Heart right ventricle (tissue), 16 donors: ENCODE data around the gene PSAP. TPM values are rescaled to one million over a fixed set of nuclear protein-coding genes. Genes with fewer than 3 reads are reported as not detected.

Experiments
- ATAC-seq, 8 donors: fragments of 200-7000 bp; cut with Tn5 transposase; one replicate each; pipeline ENCODE4 v1.9.1; 2020; ENCODE audit warnings: mild to moderate bottlenecking in 8 of 8, moderate library complexity in 8 of 8, moderate number of reproducible peaks in 1 of 8
- DNase-seq, 2 donors: peaks; one replicate each; pipeline ENCODE4 v3.0.0-alpha.2; 2020
- H3K27ac ChIP-seq, 10 donors: fragments of 200-600 bp; sonication (generic) in 2 of 10; one replicate each; pipeline versions ENCODE4 v1.5.0 to v1.8.0; 2020 to 2022; ENCODE audit warnings: mild to moderate bottlenecking in 3 of 10
- H3K27me3 ChIP-seq, 7 donors: fragments of 200-600 bp; one replicate each; pipeline ENCODE4 v1.8.0; 2021 to 2022; ENCODE audit warnings: mild to moderate bottlenecking in 2 of 7
- H3K36me3 ChIP-seq, 9 donors: fragments of 200-600 bp; sonication (generic) in 1 of 9; one replicate each; pipeline versions ENCODE4 v1.5.0 to v1.8.0; 2020 to 2022; ENCODE audit warnings: mild to moderate bottlenecking in 2 of 9
- H3K4me1 ChIP-seq, 9 donors: fragments of 200-600 bp; sonication (generic) in 1 of 9; one replicate each; pipeline versions ENCODE4 v1.5.0 to v1.8.0; 2020 to 2022; ENCODE audit warnings: mild to moderate bottlenecking in 4 of 9
- H3K4me3 ChIP-seq, 10 donors: fragments of 200-600 bp; sonication (generic) in 2 of 10; one replicate each; pipeline versions ENCODE4 v1.5.0 to v1.8.0; 2020 to 2022; ENCODE audit warnings: mild to moderate bottlenecking in 7 of 10, moderate library complexity in 2 of 10
- H3K9me3 ChIP-seq, 11 donors: fragments of 200-600 bp in 10 of 11; sonication (generic) in 2 of 11; one replicate each; pipeline versions ENCODE4 v1.5.0 to v1.8.0; 2013 to 2022; ENCODE audit warnings: mild to moderate bottlenecking in 2 of 11, control low read depth in 1 of 11, moderate library complexity in 1 of 11
- WGBS, 2 donors: extraction: QIAGEN DNeasy Blood & Tissue Kit; methylation state at CpG; one replicate each; pipeline ENCODE4 v1.1.7; 2013; ENCODE audit warnings: inconsistent platforms in 1 of 2; 5-methylcytosine and 5-hydroxymethylcytosine counted together
- intact Hi-C, 10 donors: fragments of 100-400 bp; cut with DNase I; formaldehyde crosslinking; loops; one replicate each; pipeline versions ENCODE4 v1.11.1 to v1.14.2; 2022
- polyA plus RNA-seq, 2 donors: library from polyadenylated mRNA; stranded (reverse); fragments of 200-250 nt; gene quantifications; one replicate each; pipeline ENCODE4 v1.2.3, GENCODE V29; 2013
- total RNA-seq, 10 donors: library from RNA; stranded (reverse); fragmentation: NEBNext Ultra II Directional in 3 of 10; extraction: Animal tissue kit (Norgen Biotek cat#: 25700) in 3 of 10; gene quantifications; one replicate each; pipeline versions ENCODE4 v1.2.1 to v1.2.4, GENCODE V29; 2021 to 2023
- TF ChIP-seq, protein P1 (sequence below), 9 donors: fragments of 200-600 bp; sonication (generic) in 2 of 9; IDR thresholded peaks; one replicate each; pipeline versions ENCODE4 v1.5.0 to v1.8.0; 2021 to 2022; ENCODE audit warnings: antibody characterized with exemption in 9 of 9, mild to moderate bottlenecking in 5 of 9, moderate library complexity in 1 of 9
- donor health status: Arrhythmogenic right ventricular cardiomyopathy.
- donor health status: ischemic (EF 13 %, LVEDD 7.1; RV severe dilation, severe dysfunction).
- donor health status: healthy with polysubstance abuse.
- donor health status: DM: no; HTN: yes; CAD: no.
- donor health status: DM: no; HTN: no; CAD: no.
- donor health status: ischemic (EF 25% LVEDD 6.9; RV normal size, moderate dysfunction).
- donor health status: ischemic (EF 25% LVEDD 5.7; RV mildly dilated, moderate dysfunction).
- donor health status: healthy.
- donor health status: DM: yes; HTN: yes; CAD: no.
- donor health status: Ischemic cardiomyopathy.
- donor health status: ischemic (EF 35%, LVEDD 5.7; RV mildly dilated, moderate dysfunction).
- donor health status: nonischemic (EF 11% LVEDD 7.7; RV severe dilation, severe dysfunction).
- donor health status: DM: yes; HTN: yes; CAD: no.
- donor health status: PGD.
- donor health status: ischemic (EF 29% LVEDD 5.4; RV normal size, mild dysfunction).
- donor health status: nonischemic (EF 23%, LVEDD 6.1; RV moderate dilation, normal function).

Gene PSAP
- total and polyA plus RNA-seq, 12 donors = 443 to 2,078 (median 1,616) TPM

DNA sequence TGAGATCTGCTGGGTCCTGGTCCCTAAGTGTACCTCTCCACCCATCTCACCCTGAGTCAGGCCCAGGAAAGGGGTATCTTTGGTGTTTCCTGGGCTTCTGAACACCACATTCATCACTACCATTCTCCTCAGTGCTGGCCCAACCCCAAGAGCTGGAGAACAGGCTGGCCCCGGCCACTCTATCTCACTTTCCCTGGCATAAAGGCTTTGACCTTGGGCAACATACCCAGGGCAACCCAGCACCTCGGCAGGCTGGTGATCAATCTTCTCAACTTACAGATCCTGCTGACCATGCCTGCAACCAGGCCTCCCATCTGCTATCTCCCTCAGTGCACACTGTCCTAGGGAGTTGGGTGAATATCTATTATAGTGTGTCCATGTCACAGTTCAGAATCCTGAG is 79.8 kb downstream of the PSAP start:
- Histone ChIP-seq H3K4me1 (peaks cover 39 to 96% (median 87%) of the 10 kb centered on the region in 9 donors), H3K36me3 (peaks cover 0 to 19% (median 0%) of the 10 kb centered on the region in 9 donors), H3K27ac (peak overlapping the region; percentile 77 to 99 (median 98)), H3K27me3 (no peaks in the 10 kb centered on the region), H3K9me3 (no peaks in the 10 kb centered on the region), H3K4me3 (peak overlapping the region in 9 of 10 donors; percentile 64 to 96 (median 93))
- intact Hi-C loops = loop anchor here in 8 of 10 donors (5.0 to 10.0 kb wide), 4 partner anchors 44 to 59 kb away; partner anchors contain the start of gene C10orf105 (in 1 of the 8)
- WGBS, 2 donors = 22 to 27% methylated on average over 2 of the region's 2 CpGs
- DNase-seq (peak in 1 of 2 donors; percentile 40), ATAC-seq (peak in 3 of 8 donors; percentile 17 to 35 (median 20))
- TF ChIP-seq, protein P1, sequence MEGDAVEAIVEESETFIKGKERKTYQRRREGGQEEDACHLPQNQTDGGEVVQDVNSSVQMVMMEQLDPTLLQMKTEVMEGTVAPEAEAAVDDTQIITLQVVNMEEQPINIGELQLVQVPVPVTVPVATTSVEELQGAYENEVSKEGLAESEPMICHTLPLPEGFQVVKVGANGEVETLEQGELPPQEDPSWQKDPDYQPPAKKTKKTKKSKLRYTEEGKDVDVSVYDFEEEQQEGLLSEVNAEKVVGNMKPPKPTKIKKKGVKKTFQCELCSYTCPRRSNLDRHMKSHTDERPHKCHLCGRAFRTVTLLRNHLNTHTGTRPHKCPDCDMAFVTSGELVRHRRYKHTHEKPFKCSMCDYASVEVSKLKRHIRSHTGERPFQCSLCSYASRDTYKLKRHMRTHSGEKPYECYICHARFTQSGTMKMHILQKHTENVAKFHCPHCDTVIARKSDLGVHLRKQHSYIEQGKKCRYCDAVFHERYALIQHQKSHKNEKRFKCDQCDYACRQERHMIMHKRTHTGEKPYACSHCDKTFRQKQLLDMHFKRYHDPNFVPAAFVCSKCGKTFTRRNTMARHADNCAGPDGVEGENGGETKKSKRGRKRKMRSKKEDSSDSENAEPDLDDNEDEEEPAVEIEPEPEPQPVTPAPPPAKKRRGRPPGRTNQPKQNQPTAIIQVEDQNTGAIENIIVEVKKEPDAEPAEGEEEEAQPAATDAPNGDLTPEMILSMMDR (IDR thresholded peaks at IDR 0.05) = no peak

DNA sequence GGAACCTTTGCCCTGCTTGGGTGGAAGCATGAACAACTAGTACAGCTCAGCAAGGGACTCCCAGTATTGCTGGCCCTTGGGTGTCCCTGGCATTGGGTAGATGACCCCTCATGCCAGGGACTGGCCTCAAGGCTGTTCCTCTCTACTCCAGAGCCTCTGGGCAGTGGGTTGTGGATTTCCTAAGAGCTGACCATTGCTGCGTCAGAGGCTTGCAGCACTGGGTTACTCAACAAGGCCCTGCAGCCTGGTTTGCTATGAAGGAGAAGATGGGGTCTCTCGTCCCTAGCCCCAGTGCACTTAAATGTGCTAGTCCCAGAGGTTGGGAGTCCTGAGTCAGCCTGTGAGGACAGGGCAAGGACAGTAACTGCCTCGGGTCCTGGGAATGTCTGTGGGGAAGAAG is 80.3 kb downstream of the PSAP start:
- intact Hi-C loops = loop anchor here in 8 of 10 donors (5.0 to 10.0 kb wide), 4 partner anchors 43 to 58 kb away; partner anchors contain the start of gene C10orf105 (in 1 of the 8)

DNA sequence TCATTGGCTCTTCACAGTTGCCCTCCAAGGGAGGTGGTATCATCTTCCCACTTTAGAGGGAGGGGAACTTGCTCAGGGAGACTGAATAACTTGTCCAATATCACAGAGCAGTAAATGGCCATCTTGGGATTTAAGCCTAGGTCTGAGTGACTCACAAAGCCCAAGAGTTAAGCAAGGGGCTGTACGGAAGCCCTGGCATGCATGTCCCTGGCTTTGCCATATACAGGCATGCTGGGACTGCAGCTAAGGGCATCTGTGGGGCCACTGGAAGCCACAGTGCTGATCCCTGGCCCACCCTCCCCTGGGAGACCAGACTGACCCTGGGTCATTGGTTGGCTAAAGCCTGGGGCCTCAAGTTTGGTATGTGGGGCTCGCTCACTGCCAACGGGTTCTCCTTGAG is 80.8 kb downstream of the PSAP start:
- intact Hi-C loops = loop anchor here in 8 of 10 donors (5.0 to 10.0 kb wide), 4 partner anchors 43 to 58 kb away; partner anchors contain the start of gene C10orf105 (in 1 of the 8)
- H3K4me3 ChIP-seq = peak overlapping the region in 8 of 10 donors; percentile 64 to 96 (median 94)

More for the DNA sequence above, 80.3 kb downstream of the PSAP start:
- Histone ChIP-seq H3K4me3 (peak overlapping the region in 8 of 10 donors; percentile 64 to 96 (median 94)), H3K27me3 (no peaks in the 10 kb centered on the region), H3K9me3 (no peaks in the 10 kb centered on the region), H3K36me3 (peaks cover 0 to 23% (median 0%) of the 10 kb centered on the region in 9 donors), H3K27ac (peak overlapping the region; percentile 43 to 99 (median 98)), H3K4me1 (peaks cover 43 to 96% (median 91%) of the 10 kb centered on the region in 9 donors)
- WGBS, 2 donors = 52 to 65% methylated on average over 3 of the region's 3 CpGs
- TF ChIP-seq, protein P1 (IDR thresholded peaks at IDR 0.05) = no peak
- DNase-seq (no peak), ATAC-seq (no peak)

DNA sequence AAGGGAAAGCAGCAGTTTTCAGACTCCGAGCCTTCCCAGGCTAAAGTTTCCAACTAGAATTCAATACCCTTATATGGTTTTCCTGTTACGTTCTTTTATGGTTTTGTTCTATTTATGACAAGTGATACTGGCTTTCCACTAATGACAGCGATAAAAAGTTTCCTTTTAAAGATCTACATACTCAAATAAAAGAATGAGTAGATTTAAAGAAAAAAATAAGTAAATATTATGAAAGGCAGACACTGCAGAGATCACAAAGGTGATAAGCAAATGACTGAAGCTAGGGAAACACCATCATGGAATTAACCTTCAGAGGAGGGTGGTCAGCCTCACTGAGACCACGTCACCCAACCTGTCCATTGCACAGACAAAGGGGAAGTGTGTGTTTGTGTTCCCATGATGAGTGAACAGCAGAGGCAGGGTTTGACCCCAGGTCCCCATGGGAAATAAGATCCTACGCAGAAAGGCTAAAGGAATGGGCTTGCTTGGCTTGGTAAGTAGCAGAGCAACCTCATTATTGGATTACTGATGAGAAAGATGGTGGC is 81.7 kb downstream of the PSAP start:
- ATAC-seq = no peak
- TF ChIP-seq, protein P1 (IDR thresholded peaks at IDR 0.05) = no peak

More for the DNA sequence above, 80.8 kb downstream of the PSAP start:
- no peak for DNase-seq
- WGBS, 2 donors = 87 to 91% methylated on average over 3 of the region's 3 CpGs
- no peak for ATAC-seq
- H3K36me3 ChIP-seq = peaks cover 0 to 27% (median 0%) of the 10 kb centered on the region in 9 donors
- TF ChIP-seq, protein P1 (IDR thresholded peaks at IDR 0.05) = no peak
- H3K4me1 ChIP-seq = peaks cover 48 to 96% (median 91%) of the 10 kb centered on the region in 9 donors
- no peaks in the 10 kb centered on the region for H3K9me3 ChIP-seq
- no peaks in the 10 kb centered on the region for H3K27me3 ChIP-seq
- peak overlapping the region; percentile 43 to 99 (median 98) for H3K27ac ChIP-seq

More for the DNA sequence above, 81.7 kb downstream of the PSAP start:
- WGBS, 2 donors = 35 to 46% methylated on average over 5 of the region's 5 CpGs
- H3K4me1 ChIP-seq = peaks cover 49 to 96% (median 91%) of the 10 kb centered on the region in 9 donors
- peak overlapping the region in 8 of 10 donors; percentile 12 to 96 (median 74) for H3K4me3 ChIP-seq
- no peaks in the 10 kb centered on the region for H3K9me3 ChIP-seq
- DNase-seq = no peak
- H3K27ac ChIP-seq = peak overlapping the region; percentile 43 to 99 (median 98)
- no peaks in the 10 kb centered on the region for H3K27me3 ChIP-seq
- intact Hi-C loops = no loop called here
- peaks cover 0 to 36% (median 0%) of the 10 kb centered on the region in 9 donors for H3K36me3 ChIP-seq
